Activated CD8-positive, alpha-beta memory T cell treated with anti-CD3 and anti-CD28 coated beads, Interleukin-2, amount 10 ng/mL, durations not matched to agents 7 days and 5 days (primary cell): ENCODE results near the gene ERLIN1. TPM values are rescaled to one million over a fixed set of nuclear protein-coding genes. Genes with fewer than 3 reads are reported as not detected.
A peak's percentile ranks its signal among the peaks of the same experiment; 100 is the strongest.

Source experiments
- ATAC-seq: fragments of 150-1000 bp; cut with Tn5 transposase; one replicate; pipeline ENCODE4 v1.10.0; 2021; ENCODE audit warnings: moderate library complexity
- CTCF ChIA-PET: fragments of 350-600 bp; sonication (Branson Sonifier 250); formaldehyde crosslinking; loops from one replicate; lab custom pipeline; 2021; ENCODE audit warnings: antibody characterized with exemption; lab: Charles Lee
- DNase-seq: peaks from one replicate; pipeline ENCODE4 v3.0.0-alpha.2; 2020
- H3K27ac Mint-ChIP-seq: one replicate; pipeline ENCODE4 v1.8.0; 2021; ENCODE audit warnings: mild to moderate bottlenecking, mixed read lengths
- H3K27me3 Mint-ChIP-seq: one replicate; pipeline ENCODE4 v1.8.0; 2021; ENCODE audit warnings: mixed read lengths
- H3K36me3 Mint-ChIP-seq: one replicate; pipeline ENCODE4 v1.8.0; 2021; ENCODE audit warnings: mild to moderate bottlenecking, mixed read lengths
- H3K4me1 Mint-ChIP-seq: one replicate; pipeline ENCODE4 v1.8.0; 2021; ENCODE audit warnings: mixed read lengths
- H3K4me3 Mint-ChIP-seq: one replicate; pipeline ENCODE4 v1.8.0; 2021; ENCODE audit warnings: mild to moderate bottlenecking, moderate library complexity, mixed read lengths
- H3K9me3 Mint-ChIP-seq: one replicate; pipeline ENCODE4 v1.8.0; 2022; ENCODE audit warnings: low read depth, mixed read lengths
- total RNA-seq, 2 experiments: library from RNA; stranded (reverse); gene quantifications; one replicate each; pipeline ENCODE4 v1.2.3, GENCODE V29; 2021

Gene ERLIN1
- 10 to 100 TPM; 17.2 to 17.5 TPM for total RNA-seq

DNA sequence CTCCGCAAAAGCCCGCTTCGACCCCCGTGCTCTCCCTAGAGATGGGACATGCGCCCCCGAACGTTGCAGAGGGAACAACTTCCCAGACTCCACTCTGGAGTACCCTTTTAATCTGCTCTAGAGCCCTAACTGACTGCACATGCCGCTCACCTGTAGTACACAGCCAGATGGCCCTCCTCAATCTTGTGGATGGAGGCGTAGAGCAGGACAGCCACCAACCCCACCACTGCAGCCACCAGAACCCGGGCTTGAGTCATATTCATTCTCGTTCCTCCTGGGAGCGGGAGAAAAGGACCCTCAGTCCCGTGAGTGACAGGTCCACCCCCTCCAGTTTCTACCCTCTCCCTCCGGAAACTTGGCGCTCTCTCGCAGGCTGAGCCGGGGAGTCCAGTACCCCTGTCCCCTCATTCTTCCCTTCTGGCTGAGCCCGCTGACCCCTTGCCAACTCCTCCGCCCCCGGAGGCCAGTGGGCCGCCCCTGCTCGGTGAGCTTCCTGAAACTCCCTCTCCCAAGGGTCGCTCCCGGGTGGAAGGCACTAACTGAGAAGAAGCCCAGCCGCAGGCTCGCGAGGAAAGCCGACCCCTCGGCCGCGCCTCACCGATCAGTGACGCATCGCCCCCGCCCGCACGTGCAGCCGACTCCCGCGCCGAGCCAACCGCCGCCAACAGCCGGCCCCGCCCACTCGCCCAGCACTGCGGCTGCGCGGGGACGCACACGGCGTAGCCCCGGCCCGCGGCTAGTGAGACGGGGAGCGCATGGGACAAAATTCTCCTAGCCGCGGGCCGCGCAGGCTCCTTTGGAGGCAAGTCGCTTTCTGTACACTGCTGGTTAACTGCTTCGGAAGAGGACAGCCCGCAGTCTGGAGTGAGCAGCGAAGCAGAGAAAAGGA lies at the start of gene ERLIN1:
TSS of gene ERLIN1 (minus strand) at position 666 of the 889 bp plus-strand sequence. CDS start at position 263, 403 bp downstream.
- ATAC-seq (peak; percentile 93), DNase-seq (peak; percentile 92)
- H3K4me3 Mint-ChIP-seq, result peak within 1 kb of the TSS; percentile 98
- H3K27ac Mint-ChIP-seq, result peak within 1 kb of the TSS; percentile 96
- peaks cover 54% of the 10 kb centered on the region for H3K4me1 Mint-ChIP-seq
- no peaks in the 10 kb centered on the region for H3K9me3 Mint-ChIP-seq
- CTCF ChIA-PET, result interaction anchor here (1.1 to 2.2 kb wide), 4 partner anchors 10 to 326 kb away, joined by 3 to 9 read pairs (median 4); partner anchors contain the start of gene DNMBP
- H3K27me3 Mint-ChIP-seq, result no peaks in the 10 kb centered on the region
- H3K36me3 Mint-ChIP-seq, result peaks cover 40% of the 10 kb centered on the region

GRCh38 chr10:100232101-100232500 lies 46.3 kb upstream of the ERLIN1 start:
- no peak overlapping the region for H3K27ac Mint-ChIP-seq
- no peaks in the 10 kb centered on the region for H3K9me3 Mint-ChIP-seq
- peaks cover 25% of the 10 kb centered on the region for H3K4me1 Mint-ChIP-seq
- no peak overlapping the region for H3K4me3 Mint-ChIP-seq
- CTCF ChIA-PET, result no interaction called here
- peaks cover 24% of the 10 kb centered on the region for H3K36me3 Mint-ChIP-seq
- no peaks in the 10 kb centered on the region for H3K27me3 Mint-ChIP-seq
- no peak for DNase-seq
- no peak for ATAC-seq

DNA sequence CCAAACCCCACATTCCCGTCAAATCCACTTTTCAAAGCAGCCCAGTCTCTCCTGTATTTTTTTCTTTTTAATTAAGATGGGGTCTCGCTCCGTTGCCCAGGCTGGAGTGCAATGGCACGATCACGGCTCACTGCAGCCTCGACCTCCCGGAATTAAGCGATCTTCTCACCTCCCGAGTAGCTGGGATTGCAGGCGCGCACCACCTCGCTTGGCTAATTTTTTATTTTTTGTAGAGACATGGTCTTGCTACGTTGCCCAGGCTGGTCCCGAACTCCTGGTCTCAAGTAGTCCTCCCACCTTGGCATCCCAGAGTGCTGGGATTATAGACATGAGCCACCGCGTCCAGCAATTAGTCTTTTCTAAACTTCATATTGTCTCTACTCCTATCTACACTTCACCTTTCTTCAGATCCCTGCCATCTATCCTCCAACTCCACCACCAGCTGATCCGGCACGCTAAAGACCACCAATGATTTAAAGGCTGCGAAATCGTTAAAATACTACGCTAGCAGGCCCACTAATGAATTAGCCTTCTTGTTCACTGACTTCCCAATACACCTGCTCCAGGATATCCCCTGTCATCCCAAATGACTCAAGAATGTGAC lies 44.1 kb upstream of the ERLIN1 start:
- DNase-seq, result no peak
- CTCF ChIA-PET, result interaction anchor here (0.8 to 1.8 kb wide), 3 partner anchors 12 to 220 kb away, joined by 3 to 4 read pairs (median 3); partner anchors contain the start of gene DNMBP
- Mint-ChIP-seq H3K9me3 (no peaks in the 10 kb centered on the region), H3K27ac (peak overlapping the region; percentile 89), H3K36me3 (peaks cover 25% of the 10 kb centered on the region), H3K4me1 (peaks cover 32% of the 10 kb centered on the region), H3K4me3 (peak overlapping the region; percentile 83), H3K27me3 (no peaks in the 10 kb centered on the region)
- no peak for ATAC-seq

DNA sequence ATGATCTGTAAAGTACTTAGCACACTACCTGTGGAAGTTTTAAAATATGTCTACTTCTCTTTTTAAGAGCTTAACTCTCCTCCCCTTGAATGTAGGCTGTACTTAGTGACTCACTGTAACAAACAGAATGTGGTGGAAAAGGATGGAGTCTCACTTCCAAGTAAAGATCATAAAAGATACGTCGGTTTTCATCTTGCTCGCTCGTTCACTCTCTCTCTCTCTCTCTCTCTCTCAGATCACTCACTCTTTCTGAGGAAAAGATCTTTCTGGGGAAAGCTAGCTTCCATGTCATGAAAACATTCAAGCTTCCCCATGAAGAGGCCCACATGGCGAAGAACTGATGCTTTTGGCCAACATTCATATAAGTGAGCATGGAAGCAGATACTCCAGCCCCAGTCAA lies 38.0 kb upstream of the ERLIN1 start:
- H3K27me3 Mint-ChIP-seq, result no peaks in the 10 kb centered on the region
- H3K4me1 Mint-ChIP-seq, result peaks cover 19% of the 10 kb centered on the region
- CTCF ChIA-PET, result interaction anchor here (1.0 kb wide), 1 partner anchor 49 kb away, joined by 3 read pairs; no protein-coding TSS in a partner anchor
- no peak overlapping the region for H3K27ac Mint-ChIP-seq
- peaks cover 34% of the 10 kb centered on the region for H3K36me3 Mint-ChIP-seq
- no peak overlapping the region for H3K4me3 Mint-ChIP-seq
- DNase-seq (no peak), ATAC-seq (no peak)
- no peaks in the 10 kb centered on the region for H3K9me3 Mint-ChIP-seq

- Mint-ChIP-seq H3K4me1 (peaks cover 8% of the 10 kb centered on the region), H3K36me3 (peaks cover 40% of the 10 kb centered on the region), H3K4me3 (no peak overlapping the region), H3K27me3 (no peaks in the 10 kb centered on the region), H3K27ac (no peak overlapping the region), H3K9me3 (no peaks in the 10 kb centered on the region)
- ATAC-seq (no peak), DNase-seq (no peak)
- CTCF ChIA-PET, result no interaction called here
Measured at GRCh38 chr10:100222529-100222928, 36.7 kb upstream of the ERLIN1 start.

DNA sequence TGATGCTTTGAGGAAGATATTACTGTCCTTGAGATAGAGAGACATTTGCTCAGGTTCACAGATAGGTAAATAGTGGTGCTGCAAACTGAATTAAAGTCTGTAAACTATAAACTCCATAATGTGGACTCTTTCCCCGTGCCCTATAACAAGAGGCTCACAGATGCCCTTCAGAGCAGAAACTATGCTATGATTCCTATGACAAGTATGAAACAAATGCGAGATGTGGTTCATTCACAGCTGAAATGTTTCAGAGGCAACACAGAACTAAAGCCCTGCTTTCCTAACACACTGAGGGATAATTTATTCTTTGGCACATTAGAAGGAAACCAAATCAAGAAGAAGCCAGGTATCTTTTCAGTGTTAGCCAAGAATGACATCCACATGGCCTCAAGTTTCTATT lies 30.2 kb upstream of the ERLIN1 start:
- H3K36me3 Mint-ChIP-seq, result peaks cover 47% of the 10 kb centered on the region
- no peaks in the 10 kb centered on the region for H3K27me3 Mint-ChIP-seq
- no peaks in the 10 kb centered on the region for H3K9me3 Mint-ChIP-seq
- H3K4me3 Mint-ChIP-seq, result no peak overlapping the region
- ATAC-seq (no peak), DNase-seq (no peak)
- no peaks in the 10 kb centered on the region for H3K4me1 Mint-ChIP-seq
- no peak overlapping the region for H3K27ac Mint-ChIP-seq
- CTCF ChIA-PET, result interaction anchor here (0.6 kb wide), 1 partner anchor 41 kb away, joined by 3 read pairs; no protein-coding TSS in a partner anchor

- DNase-seq, result no peak
- Mint-ChIP-seq H3K27me3 (no peaks in the 10 kb centered on the region), H3K4me3 (no peak overlapping the region), H3K27ac (no peak overlapping the region), H3K9me3 (no peaks in the 10 kb centered on the region), H3K36me3 (peaks cover 28% of the 10 kb centered on the region), H3K4me1 (no peaks in the 10 kb centered on the region)
- ATAC-seq, result no peak
- CTCF ChIA-PET, result no interaction called here
Measured at GRCh38 chr10:100209303-100209702, 23.5 kb upstream of the ERLIN1 start.

- CTCF ChIA-PET, result no interaction called here
- DNase-seq (no peak), ATAC-seq (no peak)
- Mint-ChIP-seq H3K4me1 (no peaks in the 10 kb centered on the region), H3K36me3 (peaks cover 30% of the 10 kb centered on the region), H3K27me3 (no peaks in the 10 kb centered on the region), H3K9me3 (no peaks in the 10 kb centered on the region), H3K27ac (no peak overlapping the region), H3K4me3 (no peak overlapping the region)
Measured at GRCh38 chr10:100208276-100208675, 22.4 kb upstream of the ERLIN1 start.

GRCh38 chr10:100204370-100204769 lies 18.5 kb upstream of the ERLIN1 start:
- CTCF ChIA-PET, result no interaction called here
- H3K4me1 Mint-ChIP-seq, result no peaks in the 10 kb centered on the region
- H3K9me3 Mint-ChIP-seq, result no peaks in the 10 kb centered on the region
- no peaks in the 10 kb centered on the region for H3K27me3 Mint-ChIP-seq
- ATAC-seq (no peak), DNase-seq (no peak)
- no peak overlapping the region for H3K4me3 Mint-ChIP-seq
- peaks cover 39% of the 10 kb centered on the region for H3K36me3 Mint-ChIP-seq
- H3K27ac Mint-ChIP-seq, result no peak overlapping the region

DNA sequence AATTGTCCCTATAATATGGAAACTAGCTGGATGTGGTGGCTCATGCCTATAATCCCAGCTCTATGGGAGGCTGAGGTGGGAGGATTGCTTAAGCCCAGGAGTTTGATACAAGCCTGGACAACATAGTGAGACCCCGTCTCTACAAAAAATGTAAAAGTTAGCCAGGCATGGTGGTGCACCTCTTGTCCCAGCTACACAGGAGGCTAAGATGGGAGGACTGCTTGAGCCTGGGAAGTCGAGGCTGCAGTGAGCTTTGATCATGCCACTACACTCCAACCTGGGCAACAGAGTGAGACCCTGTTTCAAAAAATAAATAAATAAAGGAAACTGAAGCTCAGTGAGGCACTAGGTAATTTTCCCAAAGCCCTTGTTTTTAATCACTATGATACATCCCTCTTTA lies 15.7 kb upstream of the ERLIN1 start:
- ATAC-seq, result no peak
- H3K9me3 Mint-ChIP-seq, result no peaks in the 10 kb centered on the region
- peaks cover 46% of the 10 kb centered on the region for H3K36me3 Mint-ChIP-seq
- no peaks in the 10 kb centered on the region for H3K27me3 Mint-ChIP-seq
- H3K4me3 Mint-ChIP-seq, result no peak overlapping the region
- CTCF ChIA-PET, result interaction anchor here (1.3 kb wide), 1 partner anchor 29 kb away, joined by 3 read pairs; no protein-coding TSS in a partner anchor
- no peak for DNase-seq
- H3K4me1 Mint-ChIP-seq, result no peaks in the 10 kb centered on the region
- H3K27ac Mint-ChIP-seq, result no peak overlapping the region

- no peak for ATAC-seq
- H3K27ac Mint-ChIP-seq, result no peak overlapping the region
- no peaks in the 10 kb centered on the region for H3K9me3 Mint-ChIP-seq
- no peak for DNase-seq
- H3K4me3 Mint-ChIP-seq, result no peak overlapping the region
- peaks cover 48% of the 10 kb centered on the region for H3K36me3 Mint-ChIP-seq
- no peaks in the 10 kb centered on the region for H3K27me3 Mint-ChIP-seq
- CTCF ChIA-PET, result interaction anchor here (1.5 kb wide), 1 partner anchor 33 kb away, joined by 5 read pairs; no protein-coding TSS in a partner anchor
- peaks cover 11% of the 10 kb centered on the region for H3K4me1 Mint-ChIP-seq
Measured at GRCh38 chr10:100194711-100195110, 8.9 kb upstream of the ERLIN1 start.

GRCh38 chr10:100192350-100192749 lies 6.5 kb upstream of the ERLIN1 start:
- ATAC-seq (no peak), DNase-seq (no peak)
- peaks cover 49% of the 10 kb centered on the region for H3K36me3 Mint-ChIP-seq
- H3K27me3 Mint-ChIP-seq, result no peaks in the 10 kb centered on the region
- no peaks in the 10 kb centered on the region for H3K9me3 Mint-ChIP-seq
- CTCF ChIA-PET, result interaction anchor here (0.7 to 1.7 kb wide), 3 partner anchors 26 to 37 kb away, joined by 3 read pairs; no protein-coding TSS in a partner anchor
- H3K4me1 Mint-ChIP-seq, result peaks cover 22% of the 10 kb centered on the region
- H3K27ac Mint-ChIP-seq, result no peak overlapping the region
- no peak overlapping the region for H3K4me3 Mint-ChIP-seq
